HEK293T (cell line): Measurements from ENCODE around the gene DYRK3.

Experiments
- CTCF ChIA-PET: fragments of 350-600 bp; formaldehyde crosslinking; extraction: SDS; loops from one replicate; lab custom pipeline; 2021; ENCODE audit warnings: antibody characterized with exemption, inconsistent platforms; lab: Yijun Ruan, JAX
- POLR2A ChIA-PET: fragments of 350-600 bp; formaldehyde crosslinking; extraction: SDS; loops from one replicate; lab custom pipeline; 2020; ENCODE audit warnings: antibody characterized with exemption, inconsistent platforms; lab: Yijun Ruan, JAX
- DNase-seq: peaks from one replicate; pipeline ENCODE4 v3.0.0; 2012; ENCODE audit warnings: mixed read lengths; ENCODE audit errors: extremely low spot score
- ARNT ChIP-seq: fragments of 450-650 bp; IDR thresholded peaks from 2 replicates; pipeline ENCODE4 v1.6.1; 2017; ENCODE audit warnings: mild to moderate bottlenecking
- BHLHE40 ChIP-seq: fragments of 450-650 bp; IDR thresholded peaks from 2 replicates; pipeline ENCODE4 v1.6.1; 2016; ENCODE audit warnings: mild to moderate bottlenecking, moderate library complexity, borderline replicate concordance
- CTBP1 ChIP-seq: fragments of 450-650 bp; IDR thresholded peaks from 2 replicates; pipeline ENCODE4 v1.6.1; 2016; ENCODE audit warnings: borderline replicate concordance
- ELF4 ChIP-seq: fragments of 450-650 bp; IDR thresholded peaks from 2 replicates; pipeline ENCODE4 v1.6.1; 2017; ENCODE audit warnings: antibody characterized with exemption
- FOXA1 ChIP-seq: fragments of 450-650 bp; IDR thresholded peaks from 2 replicates; pipeline ENCODE4 v1.6.1; 2016; ENCODE audit warnings: mild to moderate bottlenecking
- FOXK2 ChIP-seq: fragments of 450-650 bp; IDR thresholded peaks from 2 replicates; pipeline ENCODE4 v1.6.1; 2016; ENCODE audit warnings: mild to moderate bottlenecking
- FOXM1 ChIP-seq: fragments of 450-650 bp; IDR thresholded peaks from 2 replicates; pipeline ENCODE4 v1.6.1; 2017; ENCODE audit warnings: mild to moderate bottlenecking, borderline replicate concordance
- HDGF ChIP-seq: fragments of 450-650 bp; IDR thresholded peaks from 2 replicates; pipeline ENCODE4 v1.6.1; 2017; ENCODE audit warnings: antibody characterized with exemption, borderline replicate concordance
- L3MBTL2 ChIP-seq: fragments of 450-650 bp; conservative IDR thresholded peaks from 2 replicates; pipeline ENCODE4 v1.6.1; 2016; ENCODE audit warnings: mild to moderate bottlenecking
- LEF1 ChIP-seq: fragments of 450-650 bp; IDR thresholded peaks from 2 replicates; pipeline ENCODE4 v1.6.1; 2017; ENCODE audit warnings: mild to moderate bottlenecking, borderline replicate concordance
- NFRKB ChIP-seq: fragments of 450-650 bp; IDR thresholded peaks from 2 replicates; pipeline ENCODE4 v1.6.1; 2016; ENCODE audit warnings: mild to moderate bottlenecking, moderate library complexity
- SP1 ChIP-seq: fragments of 450-650 bp; IDR thresholded peaks from 2 replicates; pipeline ENCODE4 v1.6.1; 2017
- SUZ12 ChIP-seq: fragments of 450-650 bp; IDR thresholded peaks from 2 replicates; pipeline ENCODE4 v1.6.1; 2016; ENCODE audit warnings: mild to moderate bottlenecking
- TARDBP ChIP-seq: fragments of 450-650 bp; IDR thresholded peaks from 2 replicates; pipeline ENCODE4 v1.6.1; 2016
- ZNF384 ChIP-seq: fragments of 450-650 bp; IDR thresholded peaks from 2 replicates; pipeline ENCODE4 v1.6.1; 2016
- TF ChIP-seq, protein P1 (sequence below): fragments of 450-650 bp; IDR thresholded peaks from 2 replicates; pipeline ENCODE4 v1.6.1; 2016

The DYRK3 gene

DNA sequence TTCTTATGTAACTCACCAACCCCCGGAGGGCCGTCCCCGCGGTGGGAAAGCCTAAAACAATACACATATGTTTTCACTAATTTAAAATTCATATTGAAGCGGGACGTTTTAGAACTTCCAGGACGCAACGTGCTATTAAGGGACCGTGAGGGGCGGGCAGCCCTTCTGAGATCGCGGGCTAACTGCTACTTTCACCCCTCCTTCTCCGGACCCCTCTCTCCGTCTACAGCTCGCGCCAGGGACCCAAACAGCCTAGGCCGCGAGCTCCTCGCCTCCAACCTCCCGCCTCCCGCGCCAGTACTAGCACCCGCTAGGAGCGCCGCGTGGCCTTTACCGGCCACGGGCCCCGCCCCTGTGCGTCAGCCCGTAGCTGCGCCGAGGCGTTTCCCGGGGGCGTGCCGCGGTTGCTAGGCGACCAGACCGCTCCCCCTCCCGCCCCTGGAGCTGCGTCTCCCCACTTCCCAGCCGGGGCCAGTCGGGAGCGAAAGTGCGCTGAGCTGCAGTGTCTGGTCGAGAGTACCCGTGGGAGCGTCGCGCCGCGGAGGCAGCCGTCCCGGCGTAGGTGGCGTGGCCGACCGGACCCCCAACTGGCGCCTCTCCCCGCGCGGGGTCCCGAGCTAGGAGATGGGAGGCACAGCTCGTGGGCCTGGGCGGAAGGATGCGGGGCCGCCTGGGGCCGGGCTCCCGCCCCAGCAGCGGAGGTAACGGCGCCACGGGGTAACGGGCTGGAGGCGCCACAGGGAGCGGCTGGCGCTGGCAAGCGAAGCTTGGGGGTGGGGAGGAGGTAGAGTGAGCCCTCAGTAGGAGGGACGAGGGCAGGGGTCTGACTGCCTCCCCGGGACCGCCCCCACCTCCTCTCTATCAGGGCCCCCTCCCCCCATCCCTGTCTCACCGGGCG is at the start of gene DYRK3:
Gene DYRK3, plus strand, starts transcription at position 457 of the 898 bp plus-strand sequence. Its CDS starts 168 bp downstream, at position 625.
- TF ChIP-seq FOXA1 (no peak), L3MBTL2 (peak; percentile 93)
- POLR2A ChIA-PET: interaction anchor here (0.6 to 2.9 kb wide), 21 partner anchors 8 to 286 kb away, joined by 3 to 31 read pairs (median 4); partner anchors contain the start of gene EIF2D
- CTCF ChIA-PET: interaction anchor here (1.0 to 3.3 kb wide), 6 partner anchors 15 to 276 kb away, joined by 3 to 28 read pairs (median 5); no protein-coding TSS in a partner anchor
- peak; percentile 96 for DNase-seq

DNA sequence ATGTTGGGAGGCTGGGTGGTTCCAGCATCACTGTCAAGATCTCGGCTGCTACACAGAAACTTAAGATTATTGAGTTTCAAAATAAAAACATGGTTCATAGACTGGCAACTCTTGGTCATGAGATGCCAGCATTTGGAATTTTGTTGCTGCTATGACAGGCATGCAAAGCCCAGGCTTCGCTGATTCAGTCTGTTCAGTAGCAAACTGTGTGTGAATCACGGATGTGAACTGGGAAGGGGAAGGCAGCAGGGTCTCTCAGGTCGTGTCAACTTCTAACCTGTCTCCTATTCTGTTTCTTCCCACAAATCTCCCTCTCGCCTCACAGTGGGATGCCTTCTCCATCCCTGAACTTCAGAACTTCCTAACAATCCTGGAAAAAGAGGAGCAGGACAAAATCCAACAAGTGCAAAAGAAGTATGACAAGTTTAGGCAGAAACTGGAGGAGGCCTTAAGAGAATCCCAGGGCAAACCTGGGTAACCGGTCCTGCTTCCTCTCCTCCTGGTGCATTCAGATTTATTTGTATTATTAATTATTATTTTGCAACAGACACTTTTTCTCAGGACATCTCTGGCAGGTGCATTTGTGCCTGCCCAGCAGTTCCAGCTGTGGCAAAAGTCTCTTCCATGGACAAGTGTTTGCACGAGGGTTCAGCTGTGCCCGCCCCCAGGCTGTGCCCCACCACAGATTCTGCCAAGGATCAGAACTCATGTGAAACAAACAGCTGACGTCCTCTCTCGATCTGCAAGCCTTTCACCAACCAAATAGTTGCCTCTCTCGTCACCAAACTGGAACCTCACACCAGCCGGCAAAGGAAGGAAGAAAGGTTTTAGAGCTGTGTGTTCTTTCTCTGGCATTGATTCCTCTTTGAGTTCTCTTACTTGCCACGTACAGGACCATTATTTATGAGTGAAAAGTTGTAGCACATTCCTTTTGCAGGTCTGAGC is 48.6 kb upstream of the DYRK3 start:
- ChIA-PET POLR2A (no interaction called here), CTCF (interaction anchor here (0.9 to 3.8 kb wide), 3 partner anchors 42 to 97 kb away, joined by 4 to 38 read pairs (median 5); no protein-coding TSS in a partner anchor)

DNA sequence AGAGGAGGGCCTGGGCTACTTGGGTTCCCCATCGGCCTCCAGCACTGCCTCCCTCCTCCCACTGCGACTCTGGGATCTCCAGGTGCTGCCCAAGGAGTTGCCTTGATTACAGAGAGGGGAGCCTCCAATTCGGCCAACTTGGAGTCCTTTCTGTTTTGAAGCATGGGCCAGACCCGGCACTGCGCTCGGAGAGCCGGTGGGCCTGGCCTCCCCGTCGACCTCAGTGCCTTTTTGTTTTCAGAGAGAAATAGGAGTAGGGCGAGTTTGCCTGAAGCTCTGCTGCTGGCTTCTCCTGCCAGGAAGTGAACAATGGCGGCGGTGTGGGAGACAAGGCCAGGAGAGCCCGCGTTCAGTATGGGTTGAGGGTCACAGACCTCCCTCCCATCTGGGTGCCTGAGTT is 47.4 kb upstream of the DYRK3 start:
- POLR2A ChIA-PET: no interaction called here
- TF ChIP-seq ARNT (no peak), LEF1 (no peak), FOXM1 (no peak), SUZ12 (no peak), L3MBTL2 (no peak), HDGF (no peak), SP1 (no peak), NFRKB (no peak)
- CTCF ChIA-PET: interaction anchor here (0.9 kb wide), 1 partner anchor 97 kb away, joined by 4 read pairs; no protein-coding TSS in a partner anchor
- DNase-seq: no peak

More for the DNA sequence above, 48.6 kb upstream of the DYRK3 start:
- no peak for TF ChIP-seq HDGF
- TF ChIP-seq ARNT: no peak
- no peak for TF ChIP-seq TARDBP
- no peak for TF ChIP-seq BHLHE40
- TF ChIP-seq SP1: no peak
- no peak for TF ChIP-seq CTBP1
- no peak for TF ChIP-seq FOXM1
- DNase-seq: no peak

GRCh38 chr1:206588492-206588891 is 46.8 kb upstream of the DYRK3 start:
- no peak for TF ChIP-seq ARNT
- TF ChIP-seq, protein P1, sequence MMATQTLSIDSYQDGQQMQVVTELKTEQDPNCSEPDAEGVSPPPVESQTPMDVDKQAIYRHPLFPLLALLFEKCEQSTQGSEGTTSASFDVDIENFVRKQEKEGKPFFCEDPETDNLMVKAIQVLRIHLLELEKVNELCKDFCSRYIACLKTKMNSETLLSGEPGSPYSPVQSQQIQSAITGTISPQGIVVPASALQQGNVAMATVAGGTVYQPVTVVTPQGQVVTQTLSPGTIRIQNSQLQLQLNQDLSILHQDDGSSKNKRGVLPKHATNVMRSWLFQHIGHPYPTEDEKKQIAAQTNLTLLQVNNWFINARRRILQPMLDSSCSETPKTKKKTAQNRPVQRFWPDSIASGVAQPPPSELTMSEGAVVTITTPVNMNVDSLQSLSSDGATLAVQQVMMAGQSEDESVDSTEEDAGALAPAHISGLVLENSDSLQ: no peak
- TF ChIP-seq HDGF: no peak
- TF ChIP-seq LEF1: no peak
- no peak for TF ChIP-seq BHLHE40
- no peak for TF ChIP-seq FOXK2
- TF ChIP-seq ZNF384: no peak
- TF ChIP-seq FOXA1: no peak
- TF ChIP-seq ELF4: no peak
- TF ChIP-seq NFRKB: no peak
- ChIA-PET POLR2A (no interaction called here), CTCF (no interaction called here)
- no peak for DNase-seq

GRCh38 chr1:206589206-206589605 is 46.1 kb upstream of the DYRK3 start:
- TF ChIP-seq BHLHE40 (no peak), HDGF (no peak), NFRKB (no peak), L3MBTL2 (no peak), ARNT (no peak), SUZ12 (no peak), LEF1 (no peak), FOXM1 (no peak), TARDBP (no peak), CTBP1 (no peak), ELF4 (no peak), ZNF384 (no peak), FOXK2 (no peak), SP1 (no peak), FOXA1 (no peak)
- TF ChIP-seq, protein P1: no peak
- ChIA-PET CTCF (no interaction called here), POLR2A (no interaction called here)
- DNase-seq: no peak

DNA sequence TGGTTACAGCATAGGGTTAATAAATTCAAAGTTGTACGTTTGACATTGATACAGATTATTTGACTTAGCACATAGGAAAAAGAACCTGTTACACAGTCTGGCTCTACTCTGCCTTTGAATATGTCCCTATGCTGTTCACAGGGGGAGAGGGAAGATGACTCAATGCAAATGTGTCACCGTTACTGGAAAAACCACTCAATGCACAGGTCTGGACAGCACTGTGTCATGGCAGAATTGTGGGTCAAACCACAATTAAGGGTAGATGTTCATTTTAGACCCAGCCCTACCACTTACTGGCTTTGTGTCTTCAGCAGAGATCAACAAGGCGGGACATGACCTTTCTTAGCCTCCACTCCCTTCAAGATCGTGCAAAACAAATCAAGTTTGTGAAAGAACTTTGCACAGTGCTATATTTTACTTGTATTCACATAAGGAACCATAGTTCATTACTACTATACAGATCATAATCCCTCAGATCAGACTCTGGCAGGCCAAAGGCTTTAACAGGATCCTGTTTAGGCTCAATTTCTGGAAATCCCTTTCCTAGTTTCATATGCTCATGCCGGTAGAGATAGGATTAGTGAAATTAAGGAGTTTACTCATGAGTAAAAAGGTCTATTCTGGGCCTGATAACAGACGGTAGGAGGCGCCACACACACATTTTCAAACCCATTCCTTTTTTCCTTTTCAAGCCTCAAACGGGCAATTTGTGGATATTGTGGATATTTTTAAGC is 45.1 kb upstream of the DYRK3 start:
- no peak for TF ChIP-seq NFRKB
- no peak for TF ChIP-seq TARDBP
- no peak for TF ChIP-seq L3MBTL2
- no peak for TF ChIP-seq BHLHE40
- no peak for TF ChIP-seq FOXA1
- no peak for TF ChIP-seq LEF1
- no peak for TF ChIP-seq ZNF384
- no peak for TF ChIP-seq CTBP1
- no peak for TF ChIP-seq FOXK2
- TF ChIP-seq SP1: no peak
- TF ChIP-seq, protein P1: no peak
- TF ChIP-seq SUZ12: no peak
- no peak for TF ChIP-seq FOXM1
- no peak for TF ChIP-seq ARNT
- TF ChIP-seq HDGF: no peak
- TF ChIP-seq ELF4: no peak
- ChIA-PET POLR2A (no interaction called here), CTCF (no interaction called here)
- no peak for DNase-seq
